GM21528 (cell line): ENCODE data around the gene VSIG10.
"Not testable (repeated sequence)": the region's sequence is repeated elsewhere in the genome, so short reads cannot be mapped to it uniquely, and the experiment has no call there.

Source experiments
- ATAC-seq: cut with Tn5 transposase; IDR thresholded peaks from one replicate; pipeline ENCODE4 v1.9.1; 2021; ENCODE audit warnings: mild to moderate bottlenecking, moderate library complexity; ENCODE audit not compliant: unreplicated experiment, low FRiP score

Gene VSIG10

DNA sequence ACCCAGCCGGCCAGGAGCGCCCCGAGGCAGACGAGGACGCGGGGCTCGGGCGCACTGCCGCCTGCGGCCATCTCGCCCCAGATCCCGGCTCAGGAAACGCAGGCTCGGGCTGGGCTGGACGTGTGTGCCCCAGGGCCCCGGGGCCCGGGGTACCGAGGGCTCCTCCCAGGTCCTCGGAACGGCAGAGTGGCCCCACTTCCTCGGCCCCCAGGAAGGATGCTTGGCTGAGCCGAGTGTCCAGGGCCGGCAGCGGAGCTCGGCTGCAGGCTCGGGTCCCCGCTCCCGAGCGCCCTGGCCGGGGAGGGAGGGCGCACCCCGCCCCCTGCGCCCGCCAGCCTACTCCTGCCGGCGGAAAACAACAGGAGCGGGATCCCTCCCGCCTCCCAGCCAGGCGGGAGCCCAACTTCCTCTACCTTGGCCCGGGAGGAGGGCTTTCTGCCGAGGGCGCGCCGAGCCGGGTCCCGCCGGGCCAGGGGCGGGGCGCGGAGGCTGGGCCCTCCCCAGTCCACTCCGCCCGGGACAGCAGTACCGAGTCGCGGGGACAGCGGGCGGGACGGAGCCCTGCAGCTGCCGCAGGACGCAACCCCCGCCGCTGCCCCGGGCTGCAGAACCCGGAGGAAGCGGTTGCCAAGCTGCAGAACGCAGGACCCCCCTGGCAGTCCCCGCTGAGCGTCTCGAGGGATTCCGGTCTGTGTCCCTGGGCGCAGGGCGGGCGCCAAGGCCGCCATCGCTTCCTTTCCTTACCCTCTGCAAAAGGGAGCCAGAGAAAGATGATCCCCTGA is at the start of gene VSIG10:
Gene VSIG10, minus strand, starts transcription at position 411 of the 782 bp plus-strand sequence. Its CDS starts 340 bp downstream, at position 71.
- ATAC-seq, result no peak

DNA sequence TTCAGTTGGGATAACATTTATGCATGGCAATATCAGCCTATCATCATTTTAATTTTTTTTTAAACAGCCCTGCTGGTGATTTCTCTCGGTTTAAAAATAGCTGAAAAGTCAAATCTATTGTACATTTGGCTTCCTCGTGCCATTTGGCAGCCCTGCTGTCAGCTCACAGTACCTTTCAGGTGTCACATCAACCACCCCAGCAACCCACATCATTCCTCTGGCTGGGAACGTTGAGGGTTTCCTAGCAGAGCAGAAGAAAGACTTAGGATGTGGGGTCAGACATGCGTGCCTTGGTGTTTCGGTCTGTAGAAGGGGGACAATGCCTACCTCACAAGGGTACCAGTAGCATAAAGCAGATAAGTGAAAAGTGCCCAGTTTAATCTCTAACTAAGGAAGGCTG is 47.9 kb upstream of the VSIG10 start:
- ATAC-seq, result no peak

DNA sequence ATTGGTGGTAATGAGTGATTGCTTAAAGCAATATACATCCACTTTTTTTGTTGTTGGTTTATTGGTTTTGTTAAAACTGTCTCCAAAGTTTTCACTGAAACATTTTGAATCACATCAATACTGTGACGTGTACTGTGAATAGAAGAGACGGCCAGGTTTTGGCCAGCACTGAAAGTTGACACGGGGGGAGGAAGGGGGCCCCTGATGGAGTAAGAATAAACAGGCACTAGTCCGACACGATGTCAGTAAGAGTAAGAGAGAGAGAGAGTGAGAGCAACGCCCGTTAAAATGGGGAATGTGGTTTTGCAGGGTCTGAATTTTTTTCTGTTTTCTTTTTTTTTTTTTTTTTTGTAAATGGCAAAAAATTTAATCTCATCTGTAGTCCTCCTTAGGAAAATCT is 46.8 kb upstream of the VSIG10 start:
- no peak for ATAC-seq

DNA sequence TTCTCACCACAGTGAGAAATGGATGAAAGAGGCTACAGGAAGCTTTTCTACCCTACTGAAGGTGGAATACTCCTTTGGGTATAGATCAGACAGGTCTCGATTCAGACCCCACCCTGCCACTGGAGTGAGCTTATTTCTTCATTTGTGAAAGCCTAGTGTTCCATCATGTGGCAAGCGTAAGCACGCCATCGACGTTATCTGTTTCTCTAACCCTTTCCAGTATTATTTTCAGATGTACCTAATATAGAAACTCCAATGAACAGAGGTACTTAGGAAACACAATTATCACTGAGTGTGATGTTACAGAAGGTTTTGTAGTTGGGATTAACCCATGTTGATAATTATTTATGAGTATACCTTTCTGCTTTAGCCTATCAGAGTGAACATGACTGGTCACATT is 44.5 kb upstream of the VSIG10 start:
- no peak for ATAC-seq

DNA sequence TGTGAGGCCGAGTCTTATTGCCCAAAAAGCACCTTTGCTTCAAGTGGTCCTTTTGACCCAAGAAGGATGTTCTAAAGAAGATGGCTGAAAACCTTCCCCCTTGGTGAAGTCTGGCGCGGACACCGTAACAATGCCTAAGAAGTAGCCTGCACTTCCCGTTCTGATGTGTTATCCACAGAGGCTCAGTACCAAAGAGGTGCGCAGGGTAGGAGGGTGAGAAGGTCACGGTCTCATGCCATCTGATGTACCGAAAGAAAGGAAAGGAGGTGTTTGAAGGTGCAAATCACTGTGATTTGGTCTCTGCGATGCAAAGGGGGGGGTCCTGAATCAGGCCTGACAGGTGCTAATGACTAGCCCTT is 42.0 kb upstream of the VSIG10 start:
- ATAC-seq, result no peak

GRCh38 chr12:118145113-118145797 is 41.4 kb upstream of the VSIG10 start:
- ATAC-seq, result no peak

- no peak for ATAC-seq
These were observed 40.7 kb upstream of the VSIG10 start for GRCh38 chr12:118144499-118144898.

- ATAC-seq, result no peak
These were observed 37.0 kb upstream of the VSIG10 start for GRCh38 chr12:118140825-118141224.

- no peak for ATAC-seq
These were observed 33.4 kb upstream of the VSIG10 start for GRCh38 chr12:118137148-118137678.

GRCh38 chr12:118136559-118137003 is 32.8 kb upstream of the VSIG10 start:
- ATAC-seq, result peak; percentile 38

DNA sequence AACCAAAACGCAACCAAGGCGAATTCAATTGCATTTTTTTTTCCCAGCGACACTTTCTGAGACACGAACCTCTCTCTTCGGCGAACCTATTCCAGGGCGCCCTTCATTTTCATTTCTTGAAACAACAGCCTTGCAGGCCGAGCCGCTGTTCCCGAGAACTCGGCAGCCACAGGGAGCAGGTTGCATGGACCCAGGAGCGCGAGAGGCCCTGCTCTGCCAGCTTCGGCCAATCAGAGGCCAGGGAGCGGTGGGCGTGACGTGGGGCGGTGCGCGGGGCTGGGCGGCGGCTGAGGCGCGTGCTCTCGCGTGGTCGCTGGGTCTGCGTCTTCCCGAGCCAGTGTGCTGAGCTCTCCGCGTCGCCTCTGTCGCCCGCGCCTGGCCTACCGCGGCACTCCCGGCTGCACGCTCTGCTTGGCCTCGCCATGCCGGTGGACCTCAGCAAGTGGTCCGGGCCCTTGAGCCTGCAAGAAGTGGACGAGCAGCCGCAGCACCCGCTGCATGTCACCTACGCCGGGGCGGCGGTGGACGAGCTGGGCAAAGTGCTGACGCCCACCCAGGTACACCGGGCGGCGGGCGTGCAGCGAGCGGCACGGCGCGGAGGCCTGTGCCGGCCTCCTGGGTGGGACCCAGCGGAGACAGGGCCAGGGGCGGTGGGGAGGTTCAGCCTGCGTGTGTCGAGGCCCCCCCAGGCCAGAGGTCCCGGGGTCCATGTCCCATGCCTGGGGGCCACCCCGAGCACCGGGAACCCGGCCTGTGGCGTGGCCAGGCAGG is 32.2 kb upstream of the VSIG10 start, which contains the start of gene PEBP1:
Gene PEBP1, plus strand, starts transcription at position 337 of the 771 bp plus-strand sequence. Its CDS starts 86 bp downstream, at position 423.
- ATAC-seq, result peak; percentile 96

DNA sequence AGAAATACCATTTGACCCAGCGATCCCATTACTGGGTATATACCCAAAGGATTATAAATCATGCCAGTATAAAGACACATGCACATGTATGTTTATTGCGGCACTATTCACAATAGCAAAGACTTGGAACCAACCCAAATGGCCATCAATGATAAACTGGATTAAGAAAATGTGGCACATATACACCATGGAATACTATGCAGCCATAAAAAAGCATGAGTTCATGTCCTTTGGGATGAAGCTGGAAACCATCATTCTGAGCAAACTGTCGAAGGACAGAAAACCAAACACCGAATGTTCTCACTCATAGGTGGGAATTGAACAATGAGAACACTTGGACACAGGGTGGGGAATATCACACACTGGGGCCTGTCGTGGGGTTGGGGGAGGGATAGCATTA is 25.6 kb upstream of the VSIG10 start:
- not testable (repeated sequence) for ATAC-seq

- no peak for ATAC-seq
These were observed 24.1 kb upstream of the VSIG10 start for GRCh38 chr12:118127867-118128266.

DNA sequence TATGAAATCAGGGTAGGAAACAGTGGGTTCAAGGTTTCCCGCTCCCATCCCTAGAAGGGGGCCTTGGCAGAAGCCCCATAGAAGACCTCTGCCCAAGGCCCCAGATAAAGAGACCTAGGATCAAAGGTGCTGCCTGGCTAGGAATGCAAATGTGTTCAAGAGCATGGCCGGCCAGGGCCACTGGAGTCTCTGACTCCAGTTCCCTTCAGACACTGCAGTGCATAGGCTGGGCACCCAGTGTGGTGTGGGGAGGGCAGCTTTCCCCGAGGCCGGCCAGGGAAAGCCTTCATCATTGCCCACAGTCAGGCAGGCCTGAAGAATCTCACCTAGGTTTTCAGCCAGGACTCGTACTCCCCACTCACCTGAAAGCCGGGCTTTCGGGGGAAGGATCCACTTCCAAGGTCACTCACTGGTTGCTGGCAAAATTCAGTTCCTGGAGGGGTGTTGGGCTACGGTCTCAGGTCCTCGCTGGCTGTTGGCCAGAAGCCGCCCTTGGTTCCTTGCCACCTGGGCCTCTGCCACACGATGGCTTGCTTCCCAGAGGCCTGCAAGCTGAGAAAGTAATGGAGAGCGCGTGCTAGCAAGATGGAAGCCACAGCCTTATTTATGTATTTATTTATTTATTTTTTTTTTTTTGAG is 22.4 kb upstream of the VSIG10 start:
- ATAC-seq, result no peak

- no peak for ATAC-seq
These were observed 21.9 kb upstream of the VSIG10 start for GRCh38 chr12:118125743-118126118.

- ATAC-seq, result no peak
These were observed 20.6 kb upstream of the VSIG10 start for GRCh38 chr12:118124333-118124874.

DNA sequence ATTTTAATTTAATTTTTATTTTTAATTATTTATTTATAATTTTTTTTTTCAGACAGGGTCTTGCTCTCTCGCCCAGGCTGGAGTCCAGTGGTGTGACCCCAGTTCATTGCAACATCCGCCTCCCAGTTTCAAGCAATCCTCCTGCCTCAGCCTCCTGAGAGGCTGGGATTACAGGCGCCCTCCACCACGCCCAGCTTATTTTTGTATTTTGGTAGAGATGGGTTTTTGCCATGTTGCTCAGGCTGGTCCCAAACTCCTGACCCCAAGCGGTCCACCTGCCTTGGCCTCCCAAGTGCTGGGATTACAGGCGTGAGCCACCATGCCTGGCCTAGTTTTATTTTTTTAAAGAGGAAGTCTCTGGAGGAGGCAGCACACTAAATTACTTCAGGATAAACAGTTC is 18.5 kb upstream of the VSIG10 start:
- no peak for ATAC-seq

- ATAC-seq, result no peak
These were observed 17.0 kb upstream of the VSIG10 start for GRCh38 chr12:118120579-118121363.

DNA sequence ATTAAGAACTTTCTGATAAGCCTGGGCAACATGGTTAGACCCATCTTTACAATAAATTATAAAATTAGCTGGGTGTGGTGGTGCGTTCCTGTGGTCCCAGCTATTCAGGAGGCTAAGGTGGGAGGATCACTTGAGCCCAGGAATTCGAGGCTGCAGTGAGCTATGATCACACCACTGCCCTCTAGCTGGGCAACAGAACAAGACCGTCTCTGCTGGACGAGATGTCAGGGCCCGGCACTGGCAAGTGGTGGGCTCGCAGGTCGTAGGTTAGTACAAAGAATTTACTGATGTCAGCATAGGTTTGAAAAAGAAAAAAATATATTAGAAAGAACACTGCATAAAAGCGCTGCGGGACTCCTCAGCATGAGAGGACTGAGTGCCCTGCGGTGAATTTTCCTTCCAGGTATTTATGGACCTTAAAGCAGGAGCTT is 15.7 kb upstream of the VSIG10 start:
- no peak for ATAC-seq
